Natural killer cell (primary cell): ENCODE results near the gene SPRR4. TPM values are rescaled to one million over a fixed set of nuclear protein-coding genes. Genes with fewer than 3 reads are reported as not detected.

ENCODE experiments used
- ATAC-seq, 3 donors: fragments of 150-1000 bp in 2 of 3; fragments of 200-7000 bp in 1 of 3; cut with Tn5 transposase; 1 replicate in 1 of 3; 2 replicates in 2 of 3; pipeline ENCODE4 v1.10.0; 2021; ENCODE audit warnings: mild to moderate bottlenecking in 2 of 3, moderate library complexity in 2 of 3
- DNase-seq, 2 donors: peaks; one replicate each; pipeline versions ENCODE4 v3.0.0 to v3.0.0-alpha.2; 2013 to 2021; ENCODE audit warnings: mixed read lengths in 1 of 2
- H3K27ac ChIP-seq: one replicate; pipeline ENCODE4 v1.5.1; 2013; ENCODE audit warnings: mild to moderate bottlenecking, low read length
- H3K27me3 ChIP-seq: one replicate; pipeline ENCODE4 v1.6.1; 2013; ENCODE audit warnings: low read length; ENCODE audit not compliant: control insufficient read depth, insufficient read depth
- H3K36me3 ChIP-seq: one replicate; pipeline ENCODE4 v1.6.1; 2013; ENCODE audit warnings: low read length; ENCODE audit not compliant: control insufficient read depth, insufficient read depth
- H3K4me1 ChIP-seq: one replicate; pipeline ENCODE4 v1.6.1; 2013; ENCODE audit warnings: low read length; ENCODE audit not compliant: control insufficient read depth, insufficient read depth
- H3K4me3 ChIP-seq: one replicate; pipeline ENCODE4 v1.5.1; 2013; ENCODE audit warnings: low read length
- H3K9me3 ChIP-seq: one replicate; pipeline ENCODE4 v1.6.1; 2013; ENCODE audit warnings: low read length; ENCODE audit not compliant: control insufficient read depth, insufficient read depth
- H3K27ac Mint-ChIP-seq, 2 donors: one replicate each; pipeline ENCODE4 v1.8.0; 2022; ENCODE audit warnings: mild to moderate bottlenecking in 2 of 2, mixed read lengths in 2 of 2, moderate library complexity in 1 of 2
- H3K27me3 Mint-ChIP-seq, 2 donors: one replicate each; pipeline ENCODE4 v1.8.0; 2022; ENCODE audit warnings: low read depth in 2 of 2, mixed read lengths in 2 of 2
- H3K36me3 Mint-ChIP-seq: one replicate; pipeline ENCODE4 v1.8.0; 2022; ENCODE audit warnings: mixed read lengths
- H3K4me1 Mint-ChIP-seq, 2 donors: one replicate each; pipeline ENCODE4 v1.8.0; 2022; ENCODE audit warnings: mixed read lengths in 2 of 2
- H3K4me3 Mint-ChIP-seq: one replicate; pipeline ENCODE4 v1.8.0; 2022; ENCODE audit warnings: mild to moderate bottlenecking, moderate library complexity, mixed read lengths
- H3K9me3 Mint-ChIP-seq, 2 donors: one replicate each; pipeline ENCODE4 v1.8.0; 2022; ENCODE audit warnings: mixed read lengths in 2 of 2
- WGBS: methylation state at CpG from one replicate; pipeline ENCODE4 v1.1.7; 2013; ENCODE audit warnings: missing lambda C conversion rate; ENCODE audit not compliant: insufficient coverage; 5-methylcytosine and 5-hydroxymethylcytosine counted together
- intact Hi-C: fragments of 100-400 bp; cut with micrococcal nuclease; formaldehyde crosslinking; loops from one replicate; pipeline ENCODE4 v1.14.2; 2022
- total RNA-seq, 4 donors: library from RNA; stranded (reverse); fragments of 120-200 nt in 1 of 4; gene quantifications; one replicate each; pipeline versions ENCODE4 v1.2.3 to v1.2.4, GENCODE V29; 2013 to 2022
- TF ChIP-seq, protein P1 (sequence below): fragments of 200-600 bp; IDR thresholded peaks from one replicate; pipeline ENCODE4 v1.8.0; 2022; ENCODE audit warnings: antibody characterized with exemption

Gene SPRR4
- total RNA-seq, 3 donors from 2014 or later (not counting 1 experiment from before 2014, with no cell fraction given) = not detected

DNA sequence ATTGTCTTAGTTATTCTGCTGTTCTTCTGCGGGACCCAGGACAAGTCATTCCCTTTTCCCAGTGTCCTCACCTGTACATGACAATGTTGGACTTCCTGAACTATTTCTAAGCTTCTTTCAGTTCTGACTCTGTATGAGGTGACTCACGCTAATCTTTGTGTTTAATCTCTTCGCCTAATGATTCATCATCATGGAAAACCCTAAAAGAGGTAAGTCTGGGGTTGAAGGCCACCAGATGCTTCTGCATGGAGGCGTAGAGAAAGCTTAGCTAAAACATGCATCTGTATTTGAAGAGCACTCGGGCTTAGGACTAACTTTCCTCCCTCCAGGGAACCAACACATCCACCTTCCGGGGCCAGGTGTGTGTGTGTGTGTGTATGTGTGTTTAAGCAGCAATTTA, 16.0 kb upstream of the SPRR4 start:
- H3K4me1 ChIP-seq = no peaks in the 10 kb centered on the region
- H3K4me3 Mint-ChIP-seq = no peak overlapping the region
- H3K36me3 ChIP-seq = no peaks in the 10 kb centered on the region
- DNase-seq (no peak), ATAC-seq (no peak)
- H3K9me3 Mint-ChIP-seq = no peaks in the 10 kb centered on the region
- no peak overlapping the region for H3K27ac ChIP-seq
- intact Hi-C loops = no loop called here
- H3K4me3 ChIP-seq = no peak overlapping the region
- no peaks in the 10 kb centered on the region for H3K36me3 Mint-ChIP-seq
- no peaks in the 10 kb centered on the region for H3K27me3 ChIP-seq
- H3K27me3 Mint-ChIP-seq = peaks cover 4 to 7% of the 10 kb centered on the region in 2 donors
- TF ChIP-seq, protein P1, sequence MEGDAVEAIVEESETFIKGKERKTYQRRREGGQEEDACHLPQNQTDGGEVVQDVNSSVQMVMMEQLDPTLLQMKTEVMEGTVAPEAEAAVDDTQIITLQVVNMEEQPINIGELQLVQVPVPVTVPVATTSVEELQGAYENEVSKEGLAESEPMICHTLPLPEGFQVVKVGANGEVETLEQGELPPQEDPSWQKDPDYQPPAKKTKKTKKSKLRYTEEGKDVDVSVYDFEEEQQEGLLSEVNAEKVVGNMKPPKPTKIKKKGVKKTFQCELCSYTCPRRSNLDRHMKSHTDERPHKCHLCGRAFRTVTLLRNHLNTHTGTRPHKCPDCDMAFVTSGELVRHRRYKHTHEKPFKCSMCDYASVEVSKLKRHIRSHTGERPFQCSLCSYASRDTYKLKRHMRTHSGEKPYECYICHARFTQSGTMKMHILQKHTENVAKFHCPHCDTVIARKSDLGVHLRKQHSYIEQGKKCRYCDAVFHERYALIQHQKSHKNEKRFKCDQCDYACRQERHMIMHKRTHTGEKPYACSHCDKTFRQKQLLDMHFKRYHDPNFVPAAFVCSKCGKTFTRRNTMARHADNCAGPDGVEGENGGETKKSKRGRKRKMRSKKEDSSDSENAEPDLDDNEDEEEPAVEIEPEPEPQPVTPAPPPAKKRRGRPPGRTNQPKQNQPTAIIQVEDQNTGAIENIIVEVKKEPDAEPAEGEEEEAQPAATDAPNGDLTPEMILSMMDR = no peak
- H3K27ac Mint-ChIP-seq = no peak overlapping the region
- no peaks in the 10 kb centered on the region for H3K9me3 ChIP-seq
- no peaks in the 10 kb centered on the region for H3K4me1 Mint-ChIP-seq
- WGBS = 85% methylated on average over 4 of the region's 6 CpGs

DNA sequence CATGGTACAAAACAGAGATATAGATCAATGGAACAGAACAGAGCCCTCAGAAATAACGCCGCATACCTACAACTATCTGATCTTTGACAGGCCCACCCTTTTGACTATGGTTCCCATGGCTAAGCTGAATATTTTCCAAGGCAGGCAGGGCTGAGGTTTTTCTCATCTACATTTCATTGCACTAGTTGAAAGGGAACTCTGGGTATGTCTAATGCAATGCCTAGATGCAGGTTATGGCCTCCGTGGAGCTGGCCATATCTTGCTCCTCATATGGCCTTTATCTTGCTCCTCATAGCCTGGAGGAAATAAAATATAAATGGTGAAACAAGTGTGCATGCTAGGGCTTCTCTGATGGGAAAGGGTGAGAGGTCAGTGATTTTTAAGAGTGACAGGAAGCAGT, 12.9 kb upstream of the SPRR4 start:
- Mint-ChIP-seq H3K27me3 (peaks cover 7% of the 10 kb centered on the region in 2 donors), H3K27ac (no peak overlapping the region), H3K9me3 (no peaks in the 10 kb centered on the region), H3K4me1 (no peaks in the 10 kb centered on the region), H3K36me3 (no peaks in the 10 kb centered on the region), H3K4me3 (no peak overlapping the region)
- Histone ChIP-seq H3K27me3 (no peaks in the 10 kb centered on the region), H3K27ac (no peak overlapping the region), H3K36me3 (no peaks in the 10 kb centered on the region), H3K4me1 (no peaks in the 10 kb centered on the region), H3K9me3 (no peaks in the 10 kb centered on the region), H3K4me3 (no peak overlapping the region)
- TF ChIP-seq, protein P1 = no peak
- DNase-seq (no peak), ATAC-seq (no peak)
- 98% methylated on average over 3 of the region's 3 CpGs for WGBS
- intact Hi-C loops = no loop called here

DNA sequence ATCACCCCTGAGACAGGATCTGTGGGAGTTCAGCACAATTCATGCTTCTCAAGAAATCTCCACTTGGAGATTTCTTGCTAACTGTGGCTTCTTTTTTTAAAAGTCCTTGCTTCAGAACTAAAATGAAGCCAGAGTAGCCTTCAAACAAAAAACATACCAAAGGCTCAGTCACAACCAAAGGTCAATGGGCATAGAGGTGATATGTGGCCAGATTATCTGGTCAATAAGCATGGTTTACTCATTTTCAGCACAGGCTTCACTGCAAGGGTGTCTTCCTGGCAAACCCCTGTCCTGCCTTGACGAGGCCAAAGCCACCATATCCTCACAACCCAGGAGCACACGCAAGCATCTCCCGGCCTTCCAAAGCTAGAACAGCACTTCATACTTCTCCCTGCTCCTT, 11.2 kb upstream of the SPRR4 start:
- Mint-ChIP-seq H3K4me1 (no peaks in the 10 kb centered on the region), H3K27me3 (peaks cover 4 to 7% of the 10 kb centered on the region in 2 donors), H3K9me3 (no peaks in the 10 kb centered on the region), H3K27ac (no peak overlapping the region), H3K4me3 (no peak overlapping the region), H3K36me3 (no peaks in the 10 kb centered on the region)
- H3K9me3 ChIP-seq = no peaks in the 10 kb centered on the region
- no peaks in the 10 kb centered on the region for H3K4me1 ChIP-seq
- H3K36me3 ChIP-seq = no peaks in the 10 kb centered on the region
- H3K27ac ChIP-seq = no peak overlapping the region
- ATAC-seq (no peak), DNase-seq (no peak)
- WGBS = 79% methylated on average over 1 of the region's 3 CpGs
- TF ChIP-seq, protein P1 = no peak
- no peaks in the 10 kb centered on the region for H3K27me3 ChIP-seq
- intact Hi-C loops = no loop called here
- no peak overlapping the region for H3K4me3 ChIP-seq

DNA sequence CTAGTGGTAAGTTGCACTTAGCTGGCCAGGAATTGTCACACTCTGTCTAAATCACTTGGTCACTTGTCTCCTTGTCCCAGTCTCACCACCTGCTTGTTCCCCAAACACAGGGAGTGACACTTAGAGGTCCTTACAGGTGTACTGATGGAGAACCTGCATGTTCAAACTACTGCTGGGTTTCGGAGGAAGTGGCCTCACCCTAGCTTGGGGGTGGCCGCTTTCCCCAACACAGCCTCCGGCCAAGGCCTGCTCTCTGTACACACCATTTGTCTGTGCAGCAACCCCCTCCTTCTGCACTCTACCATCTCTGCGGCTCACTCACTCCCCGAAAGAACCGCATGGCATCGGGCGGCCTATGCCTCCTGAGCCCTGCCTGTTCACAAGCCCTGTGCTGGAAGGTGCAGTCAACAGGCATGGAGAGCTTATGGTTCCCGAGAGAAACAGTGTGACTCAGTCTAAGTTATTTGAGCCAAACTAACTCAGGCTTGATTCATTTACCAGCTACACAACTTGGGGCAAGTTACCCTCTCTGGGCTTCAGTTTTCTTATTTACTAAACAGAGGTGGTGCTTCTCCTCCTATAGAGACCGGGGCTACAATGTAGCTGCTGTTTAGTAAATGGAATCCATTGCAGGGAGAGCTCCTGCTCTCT, 10.5 kb upstream of the SPRR4 start:
- Mint-ChIP-seq H3K4me3 (no peak overlapping the region), H3K9me3 (no peaks in the 10 kb centered on the region), H3K27me3 (peaks cover 4 to 10% of the 10 kb centered on the region in 2 donors), H3K27ac (no peak overlapping the region), H3K36me3 (no peaks in the 10 kb centered on the region), H3K4me1 (no peaks in the 10 kb centered on the region)
- DNase-seq = no peak
- 91% methylated on average over 10 of the region's 10 CpGs for WGBS
- Histone ChIP-seq H3K27ac (no peak overlapping the region), H3K9me3 (no peaks in the 10 kb centered on the region), H3K4me3 (no peak overlapping the region), H3K4me1 (no peaks in the 10 kb centered on the region), H3K27me3 (no peaks in the 10 kb centered on the region), H3K36me3 (no peaks in the 10 kb centered on the region)
- ATAC-seq = no peak
- TF ChIP-seq, protein P1 = no peak
- intact Hi-C loops = no loop called here
